ENCODE data around the gene ARIH2. TPM values are rescaled to one million over a fixed set of nuclear protein-coding genes. Genes with fewer than 3 reads are reported as not detected.

Gene ARIH2
- total RNA-seq, 1 experiment from 2014 or later: 122 TPM

GRCh38 chr3:49027634-49028033 lies 109.0 kb downstream of the ARIH2 start:
- Histone ChIP-seq H3K14ac (ENCODE audit: insufficient read depth, low read length) (no peak overlapping the region), H3K18ac (ENCODE audit: insufficient read length, low read depth, low read length) (no peak overlapping the region), H3K56ac (ENCODE audit: insufficient read length, low read depth, low read length) (no peak overlapping the region), H2BK20ac (ENCODE audit: low read depth, low read length, poor library complexity, severe bottlenecking) (no peak overlapping the region), H4K8ac (replicated peaks; ENCODE audit: insufficient read length, low read depth, low read length) (no peak overlapping the region), H3K23ac (ENCODE audit: insufficient read length, low read depth, low read length) (no peak overlapping the region), H2BK120ac (ENCODE audit: low read depth, low read length, poor library complexity, severe bottlenecking) (no peak overlapping the region), H4K91ac (ENCODE audit: insufficient read length, low read depth, low read length) (no peak overlapping the region), H3T11ph (ENCODE audit: low read length) (no peak overlapping the region), H4K5ac (ENCODE audit: insufficient read length, low read depth, low read length) (no peak overlapping the region), H2AFZ (ENCODE audit: low read length) (no peak overlapping the region), H3K9ac (ENCODE audit: extremely low read depth, insufficient read length, low read length) (no peak overlapping the region), H3K4me1 (ENCODE audit: insufficient read depth, low read length) (no peaks in the 10 kb centered on the region), H3K79me1 (ENCODE audit: insufficient read depth, low read depth, low read length, poor library complexity, severe bottlenecking) (no peaks in the 10 kb centered on the region), H3K79me2 (ENCODE audit: insufficient read depth, low read length) (no peaks in the 10 kb centered on the region), H3K27me3 (ENCODE audit: insufficient read depth, low read length) (no peaks in the 10 kb centered on the region), H3K23me2 (ENCODE audit: insufficient read length, low read depth, low read length, poor library complexity, severe bottlenecking) (peaks cover 5% of the 10 kb centered on the region), H2BK12ac (ENCODE audit: insufficient read length, low read depth, low read length) (no peak overlapping the region), H4K20me1 (ENCODE audit: control insufficient read depth, insufficient read depth, insufficient read length) (peaks cover 7% of the 10 kb centered on the region), H3K27ac (ENCODE audit: insufficient read length, low read depth, low read length) (no peak overlapping the region), H3K4ac (ENCODE audit: low read depth, low read length) (no peak overlapping the region), H2BK15ac (ENCODE audit: low read depth, low read length) (no peak overlapping the region), H3K4me2 (ENCODE audit: insufficient read depth, insufficient read length, low read length) (peak overlapping the region; percentile 81), H2AK5ac (ENCODE audit: insufficient read length, low read length) (no peak overlapping the region), H3K9me3 (ENCODE audit: control insufficient read depth, low read depth, low read length) (no peaks in the 10 kb centered on the region), H2BK5ac (ENCODE audit: insufficient read length, low read length) (no peak overlapping the region)
- Mint-ChIP-seq H3K4me3 (peak overlapping the region; percentile 90 to 96), H3K27me3 (ENCODE audit: low read depth) (no peaks in the 10 kb centered on the region; the same call in none of the 2 replicates), H3K27ac (peak overlapping the region in 2 of 3 experiments; percentile 76 to 99; a peak in 2 of 7 replicates), H3K9me3 (no peaks in the 10 kb centered on the region), H3K36me3 (ENCODE audit: insufficient read depth in 1 of 3, low read depth in 3 of 3) (peaks cover 66 to 95% (median 75%) of the 10 kb centered on the region in 3 experiments), H3K4me1 (peaks cover 20 to 28% of the 10 kb centered on the region in 2 experiments)
- WGBS (ENCODE audit: extremely low coverage, insufficient read length, low lambda C conversion rate): no CpG with 5 or more reads among the region's 9 CpGs
- TF ChIP-seq CTCF (conservative IDR thresholded peaks at IDR 0.05): no peak
- no peak for DNase-seq
